CD4-positive, alpha-beta T cell treated with Interleukin-4 for 1 hour (primary cell): ENCODE data around the gene MND1.
A peak's percentile ranks its signal among the peaks of the same experiment; 100 is the strongest.

Experiments used
- DNase-seq, 2 donors: peaks; one replicate each; pipeline ENCODE4 v3.0.0-alpha.2; 2020 to 2022

The MND1 gene, protein sequence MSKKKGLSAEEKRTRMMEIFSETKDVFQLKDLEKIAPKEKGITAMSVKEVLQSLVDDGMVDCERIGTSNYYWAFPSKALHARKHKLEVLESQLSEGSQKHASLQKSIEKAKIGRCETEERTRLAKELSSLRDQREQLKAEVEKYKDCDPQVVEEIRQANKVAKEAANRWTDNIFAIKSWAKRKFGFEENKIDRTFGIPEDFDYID

DNA sequence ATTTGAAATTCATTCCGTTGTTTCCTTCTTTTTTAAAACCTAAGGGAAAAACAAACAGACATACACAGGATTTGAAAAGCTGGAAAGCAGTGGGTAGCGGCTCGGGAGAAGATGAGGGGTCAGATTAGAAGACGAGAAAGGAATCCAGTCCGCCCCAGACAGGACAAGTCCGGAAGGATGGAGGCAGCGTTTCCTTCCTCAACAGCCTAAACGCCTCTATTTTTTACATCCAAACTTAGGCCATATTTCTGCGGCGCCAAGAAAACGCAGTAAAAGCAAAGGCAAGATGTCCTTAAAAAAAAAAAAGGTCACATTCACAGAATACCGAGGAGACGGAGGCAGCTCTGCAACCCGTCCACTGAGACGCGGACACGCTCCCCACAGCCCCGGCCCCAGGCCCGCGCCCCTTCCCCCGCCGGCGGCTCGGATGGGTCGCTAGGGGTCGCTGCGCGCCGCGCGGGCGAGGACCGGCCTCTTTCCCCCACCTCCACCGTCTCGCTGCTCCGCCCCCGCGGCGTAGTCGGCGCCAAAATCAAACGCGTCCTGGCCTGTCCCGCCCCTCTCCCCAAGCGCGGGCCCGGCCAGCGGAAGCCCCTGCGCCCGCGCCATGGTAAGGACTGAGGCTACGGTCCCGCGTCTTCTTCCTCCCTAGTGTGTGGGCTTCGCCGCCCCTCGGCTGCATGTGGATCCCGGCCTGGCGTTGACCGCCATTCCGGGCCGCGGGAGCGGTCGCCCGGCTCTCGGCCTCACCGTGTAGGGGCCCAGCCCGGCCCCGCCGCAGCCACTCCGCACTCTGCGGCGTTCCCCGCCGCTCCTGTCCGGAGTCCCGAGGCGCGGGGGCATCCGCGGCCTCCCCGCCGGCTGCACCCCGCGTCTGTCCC is at the start of gene MND1:
Gene MND1 (plus strand): TSS at position 558 of the 881 bp plus-strand sequence. CDS start 50 bp downstream, at position 608.
- DNase-seq = peak; percentile 87 to 89

DNA sequence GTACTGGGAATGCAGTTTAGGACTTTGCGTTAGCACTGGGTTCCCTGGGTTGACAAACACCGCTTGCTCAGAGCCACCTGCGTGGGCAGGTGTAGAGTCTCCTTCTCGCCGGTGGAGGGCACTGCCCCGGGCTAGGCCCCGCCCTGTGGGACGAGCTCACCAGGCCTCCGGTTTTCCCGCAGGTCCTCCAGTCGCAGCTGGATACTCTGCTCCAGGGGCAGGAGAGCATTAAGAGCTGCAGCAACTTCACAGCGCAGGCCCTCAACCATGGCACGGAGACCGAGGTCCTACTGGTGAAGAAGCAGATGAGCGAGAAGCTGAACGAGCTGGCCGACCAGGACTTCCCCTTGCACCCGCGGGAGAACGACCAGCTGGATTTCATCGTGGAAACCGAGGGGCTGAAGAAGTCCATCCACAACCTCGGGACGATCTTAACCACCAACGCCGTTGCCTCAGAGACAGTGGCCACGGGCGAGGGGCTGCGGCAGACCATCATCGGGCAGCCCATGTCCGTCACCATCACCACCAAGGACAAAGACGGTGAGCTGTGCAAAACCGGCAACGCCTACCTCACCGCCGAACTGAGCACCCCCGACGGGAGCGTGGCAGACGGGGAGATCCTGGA is 49.2 kb upstream of the MND1 start:
- DNase-seq = no peak

DNA sequence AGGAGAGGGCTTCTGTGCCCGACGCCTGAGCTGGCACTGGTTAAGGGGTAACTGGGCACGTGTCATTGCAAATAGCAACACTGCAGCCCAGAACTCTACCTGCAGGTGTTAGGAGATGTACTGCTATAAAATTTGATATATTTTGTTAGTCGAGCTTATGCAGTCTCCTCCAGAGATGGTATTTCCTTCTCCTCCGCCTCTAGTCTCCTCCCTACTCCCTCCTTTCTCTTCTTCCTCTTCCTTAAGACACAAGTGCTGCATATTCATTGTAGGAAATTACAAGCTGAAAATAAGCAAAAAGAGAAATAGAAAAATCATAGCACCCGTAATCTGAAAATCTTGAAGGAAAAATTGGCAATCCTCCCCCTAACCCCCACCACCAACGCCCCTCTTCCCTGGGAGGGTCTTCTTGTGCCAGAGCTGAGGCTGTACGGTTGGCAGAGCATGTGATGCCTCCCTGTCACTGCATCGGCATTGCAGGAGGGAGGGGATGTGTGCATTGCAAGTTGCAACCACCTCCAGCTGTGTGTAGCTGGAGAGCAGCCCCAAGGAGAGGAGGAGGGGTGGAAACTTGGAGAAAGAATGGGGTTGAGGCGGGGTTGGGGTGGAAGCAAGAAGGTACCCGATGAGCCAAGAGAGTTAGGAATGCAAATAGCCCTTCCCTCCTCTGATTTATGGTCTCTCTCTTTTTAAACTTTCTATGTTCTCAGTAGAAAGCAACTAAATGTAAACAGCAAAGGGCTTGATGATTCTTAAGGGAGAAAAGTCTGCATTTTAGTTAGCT is 48.3 kb upstream of the MND1 start:
- DNase-seq = no peak

DNA sequence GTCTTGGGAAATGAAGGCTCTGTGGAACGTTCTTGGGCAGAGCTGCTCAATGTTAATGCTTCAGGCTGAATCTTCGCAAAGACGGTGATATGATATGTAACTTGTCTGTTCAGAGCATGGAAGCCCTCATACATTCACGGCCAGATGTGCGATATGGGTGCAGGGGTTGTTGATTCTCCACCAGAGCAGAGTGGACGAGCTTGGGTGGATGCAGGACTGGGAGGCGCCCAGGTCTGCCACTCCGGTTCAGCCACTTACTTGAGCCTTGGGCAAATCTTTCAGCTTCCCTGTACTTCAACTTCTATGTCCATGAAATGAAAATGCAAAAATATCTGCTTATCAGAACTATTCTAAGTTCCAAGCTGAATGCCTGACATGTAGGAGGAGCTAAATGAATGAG is 47.4 kb upstream of the MND1 start:
- no peak for DNase-seq

DNA sequence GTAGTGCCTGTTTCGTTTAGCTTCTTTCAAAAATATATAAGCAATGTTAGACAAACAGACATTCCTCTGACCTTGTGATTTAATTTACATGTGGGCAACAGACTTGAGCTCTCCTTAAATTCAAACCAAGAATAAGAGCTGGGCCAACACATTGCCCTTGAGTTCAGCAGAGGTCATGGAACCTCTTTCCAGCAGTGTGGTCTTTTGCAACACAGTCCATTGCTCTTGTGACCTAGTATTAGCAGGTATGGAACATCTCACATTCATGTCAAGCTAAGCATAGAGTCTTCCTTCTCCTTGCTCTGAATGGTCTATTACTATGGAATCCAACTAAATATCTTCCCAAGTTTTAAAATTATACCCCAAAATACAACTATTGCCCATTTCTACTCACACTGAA is 33.7 kb upstream of the MND1 start:
- no peak for DNase-seq

DNA sequence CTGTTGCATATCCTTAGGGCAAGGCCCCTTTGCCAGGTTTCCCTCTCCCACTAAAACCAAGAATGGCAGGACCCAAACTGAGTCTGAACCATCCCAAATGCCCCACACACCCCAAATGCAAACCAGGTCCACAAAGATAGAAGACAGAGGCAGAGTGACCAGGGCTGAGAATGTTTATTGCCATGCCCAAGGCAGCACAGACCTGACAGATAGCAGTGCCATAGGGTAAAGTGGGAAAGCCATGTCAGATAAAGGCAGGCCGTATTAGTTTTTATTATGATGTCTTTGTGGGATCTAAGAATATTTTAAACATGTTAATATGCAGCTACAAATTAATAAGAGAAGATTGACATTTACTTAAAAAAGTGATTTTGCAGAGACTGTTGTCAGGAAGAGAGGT is 29.6 kb upstream of the MND1 start:
- no peak for DNase-seq

DNA sequence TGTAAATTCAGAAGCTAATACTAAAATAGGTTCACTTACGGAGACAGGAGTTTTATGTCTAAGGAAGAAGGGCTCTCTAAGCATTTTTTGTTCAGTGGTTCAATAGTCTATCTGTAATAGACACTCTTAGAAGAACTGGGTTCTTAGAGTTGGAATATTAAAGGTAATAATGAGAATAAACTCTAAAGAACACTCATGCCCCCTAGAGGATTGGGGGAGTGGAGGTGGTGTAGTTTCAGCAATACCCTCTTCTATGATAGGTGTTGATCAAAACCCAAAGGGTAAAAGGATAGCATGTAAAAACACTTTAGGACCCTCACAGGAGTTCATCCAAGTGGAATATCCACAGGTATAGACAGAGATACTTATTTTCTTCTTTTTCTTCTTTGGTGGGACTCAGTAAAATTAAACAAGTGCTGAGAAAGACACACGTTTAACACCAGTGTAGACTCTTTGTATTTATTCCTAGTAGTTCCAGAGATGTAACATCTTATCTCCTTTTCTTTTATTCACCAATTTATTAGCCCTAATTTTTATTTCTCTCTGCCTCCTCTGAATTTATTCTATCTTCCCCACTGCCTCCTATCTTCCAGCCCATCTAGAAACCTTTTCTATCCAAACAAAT is 25.7 kb upstream of the MND1 start:
- DNase-seq = peak; percentile 16 to 60

DNA sequence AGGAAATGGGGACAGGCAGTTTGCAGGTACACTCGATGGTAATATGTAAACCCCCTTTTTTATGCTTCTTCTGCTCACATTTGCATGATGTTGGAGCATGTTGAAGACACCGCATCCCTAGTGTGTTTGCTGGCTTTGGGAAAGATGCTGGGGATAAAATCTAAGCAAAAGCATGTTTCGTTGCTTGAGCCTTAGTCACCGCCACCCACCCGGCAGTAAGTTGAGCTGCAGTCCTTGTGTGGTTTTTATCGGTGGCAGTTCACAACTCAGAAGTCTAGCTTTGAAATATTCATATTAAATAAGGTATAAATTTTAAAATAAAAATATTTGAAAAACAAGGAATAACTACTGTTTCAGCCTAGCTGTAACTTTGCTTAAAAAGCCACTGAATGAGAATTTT is 21.7 kb upstream of the MND1 start:
- DNase-seq = no peak

DNA sequence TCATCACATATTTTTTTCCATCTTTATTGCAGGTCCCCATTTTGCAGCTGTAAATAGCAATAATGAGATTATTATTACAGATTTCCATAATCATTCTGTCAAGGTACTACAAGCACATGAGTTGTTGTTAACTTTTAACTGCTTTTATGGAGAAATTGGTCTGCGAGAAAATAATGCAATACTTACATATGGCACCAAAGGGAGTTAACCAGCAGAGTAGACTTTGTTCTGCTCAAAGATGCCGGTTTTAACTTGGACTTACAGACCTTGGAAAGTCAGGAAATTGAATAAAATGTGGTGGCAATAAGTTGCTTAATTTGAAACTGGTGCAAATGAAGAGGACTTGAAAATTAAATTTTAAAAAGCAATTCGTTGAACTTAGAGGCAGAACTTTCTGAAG is 20.4 kb upstream of the MND1 start:
- DNase-seq = no peak

DNA sequence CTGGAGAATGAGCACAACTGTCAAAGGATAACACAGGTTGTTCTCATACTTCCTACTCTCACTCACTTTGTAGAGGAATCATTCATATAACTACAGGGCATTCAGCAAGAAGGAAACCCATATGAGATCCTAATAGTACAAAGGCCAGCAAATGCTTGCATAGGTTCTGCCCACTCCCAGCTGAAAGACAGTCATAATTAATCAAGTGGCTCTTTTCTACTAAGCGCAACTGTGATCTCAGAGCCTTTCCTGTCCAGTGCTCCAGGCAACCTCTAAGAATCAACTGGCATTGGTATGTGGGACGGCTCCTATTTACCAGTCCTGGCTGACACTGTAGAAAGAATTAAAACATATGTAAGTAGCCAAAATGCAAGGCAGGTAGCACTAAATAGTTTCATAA is 18.9 kb upstream of the MND1 start:
- DNase-seq = no peak

DNA sequence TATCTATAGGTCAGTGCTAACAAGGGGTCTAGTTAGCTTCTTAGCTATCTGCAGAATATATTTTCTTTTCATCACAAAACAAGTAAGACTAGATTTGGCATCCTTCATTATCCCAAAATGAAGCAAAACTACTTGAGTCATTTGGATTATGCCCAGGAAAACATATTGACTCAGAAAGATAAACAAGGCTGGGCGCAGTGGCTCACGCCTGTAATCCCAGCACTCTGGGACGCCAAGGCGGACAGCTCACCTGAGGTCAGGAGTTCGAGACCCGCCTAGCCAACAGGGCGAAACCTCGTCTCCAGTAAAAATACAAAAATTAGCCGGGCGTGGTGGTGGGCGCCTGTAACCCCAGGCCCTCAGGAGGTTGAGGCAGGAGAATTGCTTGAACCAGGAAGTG is 18.0 kb upstream of the MND1 start:
- no peak for DNase-seq

DNA sequence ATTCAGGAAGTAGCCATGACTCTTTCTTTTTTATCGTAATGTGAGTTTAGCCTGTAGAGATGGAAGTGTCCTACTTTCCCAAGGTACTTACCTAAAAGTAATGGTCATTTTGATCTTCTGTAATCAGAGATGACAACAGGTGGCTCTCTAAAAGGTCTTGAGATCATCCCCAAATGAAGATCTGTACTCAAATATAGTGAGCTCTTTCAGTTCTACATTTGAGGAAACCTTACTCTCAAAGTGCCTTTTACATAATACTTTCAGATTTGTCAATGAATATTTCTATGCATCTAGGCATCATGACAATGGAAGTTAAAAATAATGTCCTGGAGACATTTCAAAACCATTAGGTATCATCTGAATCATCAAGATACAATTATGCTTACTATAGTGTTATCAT is 17.2 kb upstream of the MND1 start:
- no peak for DNase-seq

DNA sequence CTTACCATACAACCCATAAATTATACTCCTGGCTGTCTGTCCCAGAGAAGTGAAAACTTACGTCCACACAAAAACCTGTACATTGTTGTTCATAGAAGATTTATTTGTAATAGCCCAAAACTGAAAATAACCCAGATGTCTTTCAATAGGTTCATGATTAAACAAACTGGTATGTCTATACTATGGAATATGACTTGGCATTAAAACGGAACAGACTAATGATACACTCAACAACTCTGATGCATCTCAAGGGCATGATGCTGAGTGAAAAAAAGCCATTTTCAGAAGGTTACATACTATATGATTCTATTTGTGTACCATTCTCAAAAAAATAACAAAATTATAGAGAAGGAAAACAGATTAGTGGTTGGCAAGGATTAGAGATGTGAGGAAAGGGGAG is 11.6 kb upstream of the MND1 start:
- no peak for DNase-seq

DNA sequence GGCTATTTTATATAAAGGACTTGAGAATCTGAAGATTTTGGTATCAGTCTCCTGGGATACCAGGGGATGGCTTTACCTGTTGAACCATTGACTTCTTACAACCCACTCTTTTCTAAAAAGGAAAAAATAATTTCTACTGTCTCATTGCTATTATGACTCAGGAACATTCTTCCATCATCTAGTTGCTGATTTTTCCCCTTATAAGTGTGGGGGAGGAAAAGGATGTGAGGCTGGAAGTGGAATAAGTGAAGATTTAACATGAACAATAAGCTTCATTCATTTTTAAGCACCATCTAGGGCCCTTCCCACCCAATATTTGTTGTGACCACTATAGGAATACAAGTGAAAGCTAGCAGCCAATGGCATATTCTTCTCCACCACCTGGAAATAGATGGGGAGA is 10.6 kb upstream of the MND1 start:
- no peak for DNase-seq

DNA sequence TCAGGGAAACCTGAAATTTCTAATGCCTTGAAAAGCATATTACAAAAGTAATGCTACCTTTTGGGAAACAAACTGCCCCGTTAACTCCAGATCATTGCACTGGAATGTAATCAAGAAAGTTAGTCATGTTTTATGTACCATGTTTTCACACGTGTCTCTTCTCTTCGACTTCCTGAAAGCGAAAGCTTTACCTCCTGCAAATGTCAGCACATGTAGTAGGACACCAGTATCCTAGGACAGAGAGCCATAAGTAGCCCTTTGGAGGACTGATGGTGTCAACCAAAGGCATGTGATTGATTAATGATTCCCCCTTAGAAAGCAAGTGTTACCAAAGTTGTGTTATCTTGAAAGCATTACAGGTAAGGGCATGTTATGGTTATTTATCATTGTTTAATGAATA is 8.8 kb upstream of the MND1 start:
- DNase-seq = no peak

DNA sequence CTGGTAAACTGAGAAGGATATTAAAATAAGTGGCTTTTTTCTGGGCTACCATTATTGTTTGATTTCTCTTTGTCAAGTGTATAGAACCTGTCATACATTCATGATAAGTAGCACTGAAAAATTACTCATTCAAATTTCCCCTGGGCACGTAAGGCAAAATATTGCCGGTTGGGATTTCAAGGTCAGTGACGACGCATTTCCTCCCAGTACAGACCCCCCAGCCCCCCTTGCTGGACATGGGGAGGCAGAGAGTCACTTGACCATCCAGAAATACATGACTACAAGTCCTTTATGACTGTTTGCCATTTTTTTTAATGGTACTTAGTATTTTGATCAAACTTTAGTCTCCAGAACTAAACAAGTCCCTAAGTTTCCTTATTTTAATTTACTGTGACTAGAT is 6.8 kb upstream of the MND1 start:
- DNase-seq = no peak

DNA sequence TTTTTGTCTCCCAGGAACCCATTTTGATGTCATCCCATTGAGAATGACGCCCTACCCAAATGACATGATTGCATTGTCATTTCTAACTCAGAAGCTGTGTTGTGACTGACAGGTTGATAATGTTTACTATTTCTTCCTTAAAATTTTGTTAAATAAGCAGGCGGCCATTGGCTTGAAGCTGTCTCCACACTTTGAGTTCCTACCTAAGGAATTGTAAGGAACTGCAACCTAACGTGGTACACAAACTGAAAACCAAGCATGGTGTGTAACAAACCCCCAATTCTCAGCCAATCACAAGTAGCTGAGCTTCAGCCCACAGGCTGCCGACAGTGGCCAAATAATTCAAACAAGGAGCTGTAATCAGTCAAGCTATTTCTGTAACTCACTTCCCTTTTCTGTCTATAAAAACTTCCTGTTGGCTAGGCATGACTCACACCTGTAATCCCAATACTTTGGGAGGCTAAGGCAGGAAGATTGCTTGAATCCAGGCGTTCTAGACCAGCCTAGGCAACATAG is 2.9 kb upstream of the MND1 start:
- DNase-seq = peak in 1 of 2 donors; percentile 13

DNA sequence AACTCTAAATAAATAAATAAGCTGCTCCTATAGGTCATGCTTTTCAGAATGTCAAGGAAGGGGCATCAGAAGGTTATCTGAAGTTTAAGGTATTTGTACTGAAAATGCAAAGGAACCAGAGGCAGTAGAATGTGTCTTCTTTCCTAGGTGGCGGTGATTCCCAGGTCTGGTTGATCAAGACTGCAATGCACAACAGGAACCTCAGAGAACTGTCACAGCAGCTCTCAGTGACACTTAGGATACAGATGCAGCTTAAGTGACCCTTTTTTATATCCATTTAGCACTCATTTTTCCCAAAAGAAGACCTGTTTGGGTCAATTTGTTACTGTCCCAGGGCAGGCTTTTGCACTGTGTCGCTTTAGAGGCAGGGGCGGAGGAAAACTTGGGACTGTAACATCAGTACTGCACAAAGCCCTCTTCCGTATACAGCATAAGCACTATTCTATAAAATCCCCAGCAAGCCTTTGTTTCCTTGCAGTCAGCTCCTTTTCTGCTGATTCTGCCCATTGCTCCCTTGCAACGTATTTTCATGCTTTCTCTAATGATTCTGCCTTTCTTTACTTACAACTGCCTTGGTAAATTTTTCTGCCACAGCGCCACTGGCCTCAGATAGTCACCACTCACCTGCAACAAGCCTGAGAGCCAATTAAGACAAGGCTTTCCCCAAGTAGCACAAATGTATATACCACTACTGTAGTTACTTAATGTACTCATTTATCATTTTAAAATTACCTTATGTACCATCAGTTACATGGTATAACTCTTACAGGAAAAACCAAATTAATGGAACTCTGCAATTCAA is 1.5 kb upstream of the MND1 start:
- no peak for DNase-seq

DNA sequence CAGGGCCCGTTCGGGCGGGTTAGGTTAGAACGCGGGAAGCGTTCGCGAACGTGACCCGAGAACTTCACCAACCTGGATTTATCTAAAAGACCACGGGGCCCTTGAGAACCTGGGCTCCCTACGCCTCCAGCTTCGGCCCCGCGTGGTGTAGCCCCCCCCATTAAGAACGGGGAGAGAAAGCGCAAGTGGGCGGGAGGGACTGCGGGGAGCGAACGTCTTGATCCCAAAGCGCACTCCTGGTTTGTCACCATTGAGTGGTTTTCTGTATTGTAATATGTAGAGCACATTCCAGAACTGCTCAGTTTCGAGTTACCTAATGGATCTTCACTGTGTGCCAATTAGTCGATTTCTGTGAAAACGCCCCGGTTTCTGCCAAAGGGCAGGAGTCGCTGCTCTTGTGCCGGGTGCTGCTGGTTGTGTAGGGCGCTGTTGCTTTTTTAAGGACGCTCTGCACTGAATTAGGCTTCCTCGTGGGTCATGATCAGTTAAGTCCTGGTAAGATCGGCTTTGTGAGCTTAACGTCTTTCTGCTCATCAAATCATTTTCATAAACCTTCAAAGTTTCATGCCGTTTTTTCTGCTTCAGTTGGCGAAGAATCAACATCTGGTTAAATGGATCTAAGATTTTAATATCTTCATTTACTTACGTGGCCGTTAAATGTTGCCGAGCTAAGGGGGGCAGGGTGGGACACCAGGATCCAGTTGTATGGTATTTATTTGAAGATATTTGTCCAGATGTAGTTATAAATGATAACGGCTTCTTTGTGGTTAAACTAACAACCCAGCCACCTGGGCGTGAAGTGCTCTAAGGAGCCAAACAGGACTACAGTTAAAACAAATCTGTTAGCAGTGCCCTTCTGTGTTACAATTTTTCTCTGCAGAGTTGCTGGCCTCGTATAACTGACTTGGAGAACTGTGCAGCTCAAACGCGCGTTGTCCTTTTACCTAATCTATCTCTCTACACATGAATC is 809 bp downstream of the MND1 start:
- DNase-seq = peak; percentile 53 to 56

DNA sequence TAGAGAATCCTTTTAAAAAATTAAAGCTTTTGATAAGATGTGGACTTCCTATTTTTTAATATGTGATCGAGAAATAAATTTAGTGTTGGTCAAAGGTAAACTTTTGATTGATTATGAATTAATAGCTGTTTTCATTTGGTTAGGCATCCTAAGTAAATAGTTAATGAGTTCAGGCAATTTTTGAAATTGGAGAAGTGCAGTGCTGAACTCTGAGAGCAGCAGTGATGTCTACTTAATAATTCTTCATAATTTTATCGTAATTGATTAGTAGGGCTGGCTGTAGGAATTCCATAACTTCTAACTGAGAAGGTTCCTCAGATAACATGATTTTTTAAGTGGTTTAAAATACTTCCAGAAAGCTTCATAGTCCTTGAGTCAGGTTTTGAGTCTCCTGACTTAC is 1.5 kb downstream of the MND1 start:
- DNase-seq = no peak
